GM21515 (cell line): ENCODE measurements around the gene TTLL11.

Experiments
- ATAC-seq: cut with Tn5 transposase; IDR thresholded peaks from one replicate; pipeline ENCODE4 v1.9.1; 2021; ENCODE audit not compliant: unreplicated experiment

Gene TTLL11

GRCh38 chr9:121944711-121945191, 148.4 kb downstream of the TTLL11 start:
- ATAC-seq = no peak

- ATAC-seq = no peak
Measured at GRCh38 chr9:121943463-121943862, 149.6 kb downstream of the TTLL11 start.

- no peak for ATAC-seq
Measured at GRCh38 chr9:121942866-121943382, 150.2 kb downstream of the TTLL11 start.

GRCh38 chr9:121942313-121942712, 150.8 kb downstream of the TTLL11 start:
- no peak for ATAC-seq

GRCh38 chr9:121939643-121940042, 153.5 kb downstream of the TTLL11 start:
- no peak for ATAC-seq

- no peak for ATAC-seq
Measured at GRCh38 chr9:121938621-121939020, 154.5 kb downstream of the TTLL11 start.

GRCh38 chr9:121937240-121937639, 155.9 kb downstream of the TTLL11 start:
- ATAC-seq = no peak

- no peak for ATAC-seq
Measured at GRCh38 chr9:121935739-121936138, 157.4 kb downstream of the TTLL11 start.

GRCh38 chr9:121930956-121931355, 162.2 kb downstream of the TTLL11 start:
- ATAC-seq = no peak

GRCh38 chr9:121929893-121930875, 162.9 kb downstream of the TTLL11 start:
- no peak for ATAC-seq

- no peak for ATAC-seq
Measured at GRCh38 chr9:121927636-121928035, 165.5 kb downstream of the TTLL11 start.

- no peak for ATAC-seq
Measured at GRCh38 chr9:121927081-121927480, 166.0 kb downstream of the TTLL11 start.

GRCh38 chr9:121926351-121926801, 166.7 kb downstream of the TTLL11 start:
- ATAC-seq = no peak

GRCh38 chr9:121925935-121926334, 167.2 kb downstream of the TTLL11 start:
- ATAC-seq = no peak

- ATAC-seq = no peak
Measured at GRCh38 chr9:121924700-121925099, 168.4 kb downstream of the TTLL11 start.

GRCh38 chr9:121921444-121921843, 171.7 kb downstream of the TTLL11 start:
- no peak for ATAC-seq

GRCh38 chr9:121917375-121918335, 175.5 kb downstream of the TTLL11 start:
- no peak for ATAC-seq

- ATAC-seq = no peak
Measured at GRCh38 chr9:121915304-121915625, 177.8 kb downstream of the TTLL11 start.

- no peak for ATAC-seq
Measured at GRCh38 chr9:121914604-121915303, 178.4 kb downstream of the TTLL11 start.

GRCh38 chr9:121914017-121914595, 179.0 kb downstream of the TTLL11 start:
- ATAC-seq = no peak
